HG03039 (cell line): ENCODE results near the gene ITGB4.

ENCODE experiments used
- ATAC-seq: cut with Tn5 transposase; IDR thresholded peaks from one replicate; pipeline ENCODE4 v1.9.1; 2021; ENCODE audit warnings: mild to moderate bottlenecking, moderate library complexity; ENCODE audit not compliant: unreplicated experiment

The ITGB4 gene

GRCh38 chr17:75695830-75696271 is 25.4 kb upstream of the ITGB4 start:
- ATAC-seq, result no peak

- no peak for ATAC-seq
Measured at GRCh38 chr17:75697651-75698291, 23.5 kb upstream of the ITGB4 start.

- ATAC-seq, result no peak
Measured at GRCh38 chr17:75698659-75699058, 22.6 kb upstream of the ITGB4 start.

GRCh38 chr17:75701288-75701687 is 20.0 kb upstream of the ITGB4 start:
- no peak for ATAC-seq

- no peak for ATAC-seq
Measured at GRCh38 chr17:75703191-75703590, 18.1 kb upstream of the ITGB4 start.

- no peak for ATAC-seq
Measured at GRCh38 chr17:75703591-75703990, 17.7 kb upstream of the ITGB4 start.

GRCh38 chr17:75704963-75705875 is 16.0 kb upstream of the ITGB4 start:
- no peak for ATAC-seq

- no peak for ATAC-seq
Measured at GRCh38 chr17:75706042-75706728, 15.1 kb upstream of the ITGB4 start.

GRCh38 chr17:75707079-75707571 is 14.1 kb upstream of the ITGB4 start:
- no peak for ATAC-seq

- ATAC-seq, result no peak
Measured at GRCh38 chr17:75712446-75712845, 8.8 kb upstream of the ITGB4 start.

- no peak for ATAC-seq
Measured at GRCh38 chr17:75719732-75720131, 1.5 kb upstream of the ITGB4 start.

GRCh38 chr17:75721463-75722011 is 278 bp downstream of the ITGB4 start:
- no peak for ATAC-seq

- no peak for ATAC-seq
Measured at GRCh38 chr17:75722076-75722475, 817 bp downstream of the ITGB4 start.

GRCh38 chr17:75722542-75723095 is 1.4 kb downstream of the ITGB4 start:
- no peak for ATAC-seq

- no peak for ATAC-seq
Measured at GRCh38 chr17:75723171-75723930, 2.1 kb downstream of the ITGB4 start.

GRCh38 chr17:75724016-75725003 is 3.1 kb downstream of the ITGB4 start:
- ATAC-seq, result no peak

GRCh38 chr17:75725504-75725903 is 4.2 kb downstream of the ITGB4 start:
- ATAC-seq, result no peak

GRCh38 chr17:75727391-75727790 is 6.1 kb downstream of the ITGB4 start:
- ATAC-seq, result no peak

GRCh38 chr17:75729351-75729750 is 8.1 kb downstream of the ITGB4 start:
- no peak for ATAC-seq
